ENCODE results near the gene CCDC60.

Gene CCDC60

GRCh38 chr12:119459481-119459880, 125.0 kb downstream of the CCDC60 start:
- no peak overlapping the region for H3K27ac ChIP-seq
- TF ChIP-seq ZFX (IDR thresholded peaks at IDR 0.05) (no peak), CTCF (conservative IDR thresholded peaks at IDR 0.05) (no peak)

- TF ChIP-seq ZFX (IDR thresholded peaks at IDR 0.05) = no peak
- no peak for TF ChIP-seq CTCF (conservative IDR thresholded peaks at IDR 0.05)
- H3K27ac ChIP-seq = no peak overlapping the region
Observed at GRCh38 chr12:119460876-119461275, 126.3 kb downstream of the CCDC60 start.

- no peak overlapping the region for H3K27ac ChIP-seq
- TF ChIP-seq CTCF (conservative IDR thresholded peaks at IDR 0.05) (no peak), ZFX (IDR thresholded peaks at IDR 0.05) (no peak)
Observed at GRCh38 chr12:119461636-119462214, 127.2 kb downstream of the CCDC60 start.

- no peak for TF ChIP-seq CTCF (conservative IDR thresholded peaks at IDR 0.05)
- TF ChIP-seq ZFX (IDR thresholded peaks at IDR 0.05) = no peak
- no peak overlapping the region for H3K27ac ChIP-seq
Observed at GRCh38 chr12:119463211-119463926, 128.8 kb downstream of the CCDC60 start.

- TF ChIP-seq ZFX (IDR thresholded peaks at IDR 0.05) = no peak
- no peak for TF ChIP-seq CTCF (conservative IDR thresholded peaks at IDR 0.05)
- H3K27ac ChIP-seq = no peak overlapping the region
Observed at GRCh38 chr12:119468296-119468695, 133.8 kb downstream of the CCDC60 start.

GRCh38 chr12:119475650-119476049, 141.1 kb downstream of the CCDC60 start:
- TF ChIP-seq ZFX (IDR thresholded peaks at IDR 0.05) = no peak
- no peak for TF ChIP-seq CTCF (conservative IDR thresholded peaks at IDR 0.05)
- no peak overlapping the region for H3K27ac ChIP-seq

GRCh38 chr12:119476951-119477350, 142.4 kb downstream of the CCDC60 start:
- no peak overlapping the region for H3K27ac ChIP-seq
- TF ChIP-seq ZFX (IDR thresholded peaks at IDR 0.05) (no peak), CTCF (conservative IDR thresholded peaks at IDR 0.05) (no peak)

All from C4-2B (cell line).